PC-3 (cell line): ENCODE measurements around the gene TMSB4X. TPM values are rescaled to one million over a fixed set of nuclear protein-coding genes. Genes with fewer than 3 reads are reported as not detected.

Source experiments
- ATAC-seq: fragments of 200-7000 bp; cut with Tn5 transposase; 2 replicates; pipeline ENCODE4 v1.9.1; 2020; ENCODE audit warnings: mild to moderate bottlenecking, moderate library complexity
- BruUV-seq: library from RNA; stranded (reverse); fragments of 400-500 nt; replicated peaks from 2 replicates; lab custom pipeline; 2021; lab: Mats Ljungman, UMichigan
- CTCF ChIA-PET: fragments of 300-600 bp; sonication (Branson Sonifier 250); formaldehyde crosslinking; loops from one replicate; lab custom pipeline; 2022; ENCODE audit warnings: antibody characterized with exemption; lab: Charles Lee
- POLR2A ChIA-PET: fragments of 300-600 bp; sonication (Branson Sonifier 250); formaldehyde crosslinking; loops from one replicate; lab custom pipeline; 2022; ENCODE audit warnings: antibody characterized with exemption; ENCODE audit not compliant: unreplicated experiment; lab: Charles Lee
- DNase-seq: peaks from one replicate; pipeline ENCODE4 v3.0.0-alpha.2; 2015
- H2AFZ ChIP-seq: fragments of 300-600 bp; sonication (generic); 2 replicates; pipeline ENCODE4 v1.6.0; 2016; ENCODE audit warnings: antibody characterized with exemption, low read length
- H3F3A ChIP-seq: fragments of 300-600 bp; sonication (generic); one replicate; pipeline ENCODE4 v1.6.0; 2017; ENCODE audit warnings: antibody characterized with exemption, low read length, control low read depth, mild to moderate bottlenecking; ENCODE audit not compliant: unreplicated experiment
- H3K27ac ChIP-seq: fragments of 300-600 bp; sonication (generic); 2 replicates; pipeline ENCODE4 v1.5.1; 2016; ENCODE audit warnings: mild to moderate bottlenecking, low read length
- H3K27me3 ChIP-seq: fragments of 300-600 bp; sonication (generic); 2 replicates; pipeline ENCODE4 v1.6.1; 2016; ENCODE audit warnings: low read length, mixed read lengths
- H3K36me3 ChIP-seq: fragments of 300-600 bp; sonication (generic); 2 replicates; pipeline ENCODE4 v1.6.1; 2016; ENCODE audit warnings: low read depth, mixed run types, low read length, mixed read lengths
- H3K4me1 ChIP-seq: fragments of 300-600 bp; sonication (generic); 2 replicates; pipeline ENCODE4 v1.5.1; 2016; ENCODE audit warnings: low read length; ENCODE audit not compliant: insufficient read depth
- H3K4me2 ChIP-seq: fragments of 300-600 bp; sonication (generic); 2 replicates; pipeline ENCODE4 v1.6.0; 2016; ENCODE audit warnings: low read length
- H3K4me3 ChIP-seq: fragments of 300-600 bp; sonication (generic); 2 replicates; pipeline ENCODE4 v1.5.1; 2016; ENCODE audit warnings: mild to moderate bottlenecking, low read length, mixed read lengths
- H3K79me2 ChIP-seq: fragments of 300-600 bp; sonication (generic); 2 replicates; pipeline ENCODE4 v1.6.1; 2017; ENCODE audit warnings: low read length, mixed read lengths
- H3K9ac ChIP-seq: fragments of 300-600 bp; sonication (generic); 2 replicates; pipeline ENCODE4 v1.6.0; 2016; ENCODE audit warnings: mild to moderate bottlenecking, low read length
- H3K9me2 ChIP-seq: fragments of 300-600 bp; sonication (generic); replicated peaks from 2 replicates; pipeline ENCODE4 v1.6.1; 2016; ENCODE audit warnings: mixed run types, low read length, mixed read lengths
- H3K9me3 ChIP-seq: fragments of 300-600 bp; sonication (generic); 2 replicates; pipeline ENCODE4 v1.6.1; 2016; ENCODE audit warnings: low read length, mixed read lengths
- H4K20me1 ChIP-seq: fragments of 300-600 bp; sonication (generic); 2 replicates; pipeline ENCODE4 v1.6.1; 2016; ENCODE audit warnings: low read length, mixed read lengths
- EZH2 ChIP-seq: fragments of 300-600 bp; sonication (generic); IDR thresholded peaks from one replicate; pipeline ENCODE4 v1.6.1; 2017; ENCODE audit warnings: antibody characterized with exemption, mild to moderate bottlenecking, low read length; ENCODE audit not compliant: unreplicated experiment
- EZH2phosphoT487 ChIP-seq: fragments of 300-600 bp; sonication (generic); IDR thresholded peaks from 2 replicates; pipeline ENCODE4 v1.6.1; 2018; ENCODE audit warnings: mild to moderate bottlenecking, antibody characterized with exemption, low read length, borderline replicate concordance
- intact Hi-C: fragments of 100-400 bp; cut with micrococcal nuclease; formaldehyde crosslinking; loops from 2 replicates; pipeline ENCODE4 v1.9.0; 2023
- total RNA-seq: library from RNA; depleted of rRNA; stranded (reverse); fragments of >200 nt; gene quantifications from 2 replicates; pipeline ENCODE4 v1.2.3, GENCODE V29; 2014
- TF ChIP-seq, protein P1 (sequence below): fragments of 300-600 bp; sonication (generic); conservative IDR thresholded peaks from 2 replicates; pipeline ENCODE4 v1.5.1; 2017; ENCODE audit warnings: antibody characterized with exemption, low read depth, mild to moderate bottlenecking, low read length

TMSB4X gene
- total RNA-seq, 1 experiment from 2014 or later, result 2,159 TPM

DNA sequence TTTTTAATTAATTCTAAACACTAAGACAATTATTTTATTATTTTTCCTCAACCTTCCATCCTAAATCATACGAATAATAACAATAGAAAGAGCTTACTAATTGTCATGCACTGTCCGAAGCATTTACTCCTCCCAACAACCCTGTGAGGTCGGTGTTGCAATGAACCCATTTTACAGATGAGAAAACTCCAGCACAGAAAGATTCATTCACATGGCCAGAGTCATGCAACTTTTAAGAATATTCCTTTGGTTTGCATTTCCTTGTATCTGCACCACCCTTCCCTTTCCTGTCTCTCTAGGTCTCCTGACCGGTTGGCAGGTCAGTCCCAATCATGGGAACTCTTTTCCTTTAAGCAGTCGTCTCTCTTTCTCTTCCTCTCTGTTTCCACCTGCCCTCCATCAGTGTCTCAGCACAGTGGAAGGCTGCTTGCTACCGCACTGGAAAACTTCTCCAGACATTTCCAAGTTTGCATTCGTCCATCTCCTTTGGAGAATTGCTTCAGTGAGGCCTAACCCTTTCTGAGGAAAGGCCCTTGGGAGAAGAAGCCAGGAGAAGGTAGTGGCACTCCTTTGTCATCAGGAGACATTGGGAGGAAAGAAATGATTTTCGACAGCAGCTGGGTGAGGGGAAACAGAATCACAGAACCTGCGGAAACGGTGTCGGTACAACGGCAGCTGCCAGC, 1.9 kb upstream of the TMSB4X start:
- no peak overlapping the region for H3K4me3 ChIP-seq
- no peaks in the 10 kb centered on the region for H3K9me2 ChIP-seq
- intact Hi-C loops, result loop anchor here (5.0 to 10.0 kb wide), 2 partner anchors 424 to 682 kb away; partner anchors contain the start of gene TCEANC
- H3K9ac ChIP-seq, result no peak overlapping the region
- peaks cover 16% of the 10 kb centered on the region for H3K36me3 ChIP-seq
- H3K9me3 ChIP-seq, result no peaks in the 10 kb centered on the region
- H3K27me3 ChIP-seq, result no peaks in the 10 kb centered on the region
- POLR2A ChIA-PET, result no interaction called here
- CTCF ChIA-PET, result no interaction called here
- no TSS peak for BruUV-seq
- DNase-seq (no peak), ATAC-seq (no peak)
- peaks cover 22% of the 10 kb centered on the region for H3K4me1 ChIP-seq
- no peak overlapping the region for H2AFZ ChIP-seq
- no peak overlapping the region for H3K27ac ChIP-seq
- H3F3A ChIP-seq, result peaks cover 10% of the 10 kb centered on the region
- H3K79me2 ChIP-seq, result peaks cover 32% of the 10 kb centered on the region
- H3K4me2 ChIP-seq, result no peak overlapping the region
- TF ChIP-seq EZH2, result no peak
- no peak for TF ChIP-seq EZH2phosphoT487
- TF ChIP-seq, protein P1, sequence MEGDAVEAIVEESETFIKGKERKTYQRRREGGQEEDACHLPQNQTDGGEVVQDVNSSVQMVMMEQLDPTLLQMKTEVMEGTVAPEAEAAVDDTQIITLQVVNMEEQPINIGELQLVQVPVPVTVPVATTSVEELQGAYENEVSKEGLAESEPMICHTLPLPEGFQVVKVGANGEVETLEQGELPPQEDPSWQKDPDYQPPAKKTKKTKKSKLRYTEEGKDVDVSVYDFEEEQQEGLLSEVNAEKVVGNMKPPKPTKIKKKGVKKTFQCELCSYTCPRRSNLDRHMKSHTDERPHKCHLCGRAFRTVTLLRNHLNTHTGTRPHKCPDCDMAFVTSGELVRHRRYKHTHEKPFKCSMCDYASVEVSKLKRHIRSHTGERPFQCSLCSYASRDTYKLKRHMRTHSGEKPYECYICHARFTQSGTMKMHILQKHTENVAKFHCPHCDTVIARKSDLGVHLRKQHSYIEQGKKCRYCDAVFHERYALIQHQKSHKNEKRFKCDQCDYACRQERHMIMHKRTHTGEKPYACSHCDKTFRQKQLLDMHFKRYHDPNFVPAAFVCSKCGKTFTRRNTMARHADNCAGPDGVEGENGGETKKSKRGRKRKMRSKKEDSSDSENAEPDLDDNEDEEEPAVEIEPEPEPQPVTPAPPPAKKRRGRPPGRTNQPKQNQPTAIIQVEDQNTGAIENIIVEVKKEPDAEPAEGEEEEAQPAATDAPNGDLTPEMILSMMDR, result no peak
- peaks cover 21% of the 10 kb centered on the region for H4K20me1 ChIP-seq

DNA sequence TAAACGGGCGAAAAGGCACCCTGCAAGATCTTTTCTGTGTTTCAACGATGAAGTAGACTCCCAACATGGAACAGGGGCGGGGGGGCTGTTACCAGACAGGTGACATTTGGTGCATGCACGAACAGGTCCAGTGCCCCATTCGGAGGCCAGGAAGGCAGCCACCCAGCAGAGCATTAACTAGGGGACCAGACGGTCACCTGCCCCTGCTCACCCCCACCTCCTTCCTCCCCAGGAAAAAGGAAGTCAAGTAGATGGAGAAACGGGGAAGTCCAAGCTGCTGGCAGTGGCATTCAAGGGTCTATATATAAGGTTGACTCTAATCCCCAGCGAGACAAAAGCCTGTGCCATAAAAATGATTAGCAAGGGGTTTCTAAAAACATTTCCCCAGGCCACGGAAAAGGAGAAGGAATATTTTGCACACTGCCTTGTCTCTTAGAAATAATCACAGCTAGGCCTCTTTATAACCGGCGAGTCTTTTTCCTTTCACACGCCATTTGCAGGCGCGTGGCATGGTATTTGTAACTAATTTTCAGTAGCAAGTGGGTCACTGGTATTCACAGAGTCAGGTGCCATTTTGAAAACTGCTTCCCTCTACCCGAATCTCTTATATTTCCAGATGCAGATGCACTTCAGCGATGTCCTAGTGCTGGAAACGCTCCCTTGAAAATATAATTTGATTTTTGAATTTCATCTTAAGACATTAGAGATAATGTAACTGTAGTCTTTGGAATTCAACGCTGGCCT, 1.2 kb upstream of the TMSB4X start:
- TF ChIP-seq EZH2, result no peak
- TF ChIP-seq, protein P1, result no peak
- no peak for TF ChIP-seq EZH2phosphoT487
- H2AFZ ChIP-seq, result no peak overlapping the region
- no peak for DNase-seq
- H3K9ac ChIP-seq, result peak overlapping the region; percentile 99; the same call in 1 of the 2 replicates
- peaks cover 16% of the 10 kb centered on the region for H3K36me3 ChIP-seq
- H3K9me3 ChIP-seq, result no peaks in the 10 kb centered on the region
- peaks cover 21% of the 10 kb centered on the region for H4K20me1 ChIP-seq
- H3F3A ChIP-seq, result peaks cover 10% of the 10 kb centered on the region
- CTCF ChIA-PET, result interaction anchor here (1.0 kb wide), 1 partner anchor 27 kb away, joined by 3 read pairs; no protein-coding TSS in a partner anchor
- TSS peak; percentile 14 for BruUV-seq
- POLR2A ChIA-PET, result interaction anchor here (0.6 kb wide), 1 partner anchor 355 kb away, joined by 3 read pairs; no protein-coding TSS in a partner anchor
- peak overlapping the region; percentile 92; the same call in 1 of the 2 replicates for H3K4me3 ChIP-seq
- no peak for ATAC-seq
- no peaks in the 10 kb centered on the region for H3K27me3 ChIP-seq
- peak overlapping the region; percentile 94 for H3K4me2 ChIP-seq
- no peaks in the 10 kb centered on the region for H3K9me2 ChIP-seq
- peak overlapping the region; percentile 85 for H3K27ac ChIP-seq
- intact Hi-C loops, result loop anchor here (2.0 to 10.0 kb wide), 3 partner anchors 27 to 681 kb away; partner anchors contain the start of gene TCEANC
- peaks cover 32% of the 10 kb centered on the region for H3K79me2 ChIP-seq
- peaks cover 24% of the 10 kb centered on the region for H3K4me1 ChIP-seq
